ENCODE results near the gene NBEAL2. TPM values are rescaled to one million over a fixed set of nuclear protein-coding genes. Genes with fewer than 3 reads are reported as not detected.

Gene NBEAL2
- total and polyA plus RNA-seq, 7 donors = 5.4 to 13.0 (median 7.4) TPM

- H3K4me1 ChIP-seq = no peaks in the 10 kb centered on the region
- no peaks in the 10 kb centered on the region for H3K36me3 ChIP-seq (ENCODE audit: insufficient read depth in 1 of 2, low read depth in 1 of 2)
- DNase-seq (peak; percentile 67 to 81), ATAC-seq (peak; percentile 40 to 69 (median 44))
- H3K4me3 ChIP-seq = peak overlapping the region; percentile 32
- H3K27me3 ChIP-seq (ENCODE audit: insufficient read depth in 3 of 3, low read length in 2 of 3) = no peaks in the 10 kb centered on the region
- intact Hi-C loops (cut with DNase I) = no loop called here
- H3K9me3 ChIP-seq = no peaks in the 10 kb centered on the region
- TF ChIP-seq CTCF (IDR thresholded peaks at IDR 0.05) = no peak
- WGBS, 3 donors = 56 to 65% (median 58%) methylated on average over 13 to 16 of the region's 16 CpGs
- H3K27ac ChIP-seq = peak overlapping the region; percentile 41
Measured at GRCh38 chr3:46987743-46988401, 8.4 kb downstream of the NBEAL2 start.

GRCh38 chr3:46988616-46989015 is 9.2 kb downstream of the NBEAL2 start:
- ATAC-seq = no peak
- Histone ChIP-seq H3K27ac (no peak overlapping the region), H3K27me3 (ENCODE audit: insufficient read depth in 3 of 3, low read length in 2 of 3) (no peaks in the 10 kb centered on the region), H3K4me3 (no peak overlapping the region), H3K9me3 (no peaks in the 10 kb centered on the region), H3K4me1 (no peaks in the 10 kb centered on the region), H3K36me3 (ENCODE audit: insufficient read depth in 1 of 2, low read depth in 1 of 2) (peaks cover 0 to 4% of the 10 kb centered on the region in 2 donors)
- no peak for TF ChIP-seq CTCF (IDR thresholded peaks at IDR 0.05)
- intact Hi-C loops (cut with DNase I) = no loop called here
- WGBS, 3 donors = 84 to 86% (median 86%) methylated on average over 4 of the region's 4 CpGs
- peak in 1 of 2 donors; percentile 30 for DNase-seq

- ATAC-seq (no peak), DNase-seq (peak in 1 of 2 donors; percentile 47)
- Histone ChIP-seq H3K9me3 (no peaks in the 10 kb centered on the region), H3K4me1 (no peaks in the 10 kb centered on the region), H3K27me3 (ENCODE audit: insufficient read depth in 3 of 3, low read length in 2 of 3) (no peaks in the 10 kb centered on the region), H3K36me3 (ENCODE audit: insufficient read depth in 1 of 2, low read depth in 1 of 2) (peaks cover 0 to 4% of the 10 kb centered on the region in 2 donors), H3K27ac (no peak overlapping the region), H3K4me3 (no peak overlapping the region)
- no peak for TF ChIP-seq CTCF (IDR thresholded peaks at IDR 0.05)
- intact Hi-C loops (cut with DNase I) = no loop called here
- WGBS, 3 donors = 86 to 91% (median 90%) methylated on average over 17 of the region's 17 CpGs
Measured at GRCh38 chr3:46989146-46989810, 9.8 kb downstream of the NBEAL2 start.

GRCh38 chr3:46990573-46991374 is 11.3 kb downstream of the NBEAL2 start:
- DNase-seq (peak in 1 of 2 donors; percentile 61), ATAC-seq (no peak)
- no peaks in the 10 kb centered on the region for H3K9me3 ChIP-seq
- H3K36me3 ChIP-seq (ENCODE audit: insufficient read depth in 1 of 2, low read depth in 1 of 2) = peaks cover 0 to 8% of the 10 kb centered on the region in 2 donors
- TF ChIP-seq CTCF (IDR thresholded peaks at IDR 0.05) = no peak
- H3K27ac ChIP-seq = no peak overlapping the region
- no peaks in the 10 kb centered on the region for H3K27me3 ChIP-seq (ENCODE audit: insufficient read depth in 3 of 3, low read length in 2 of 3)
- H3K4me3 ChIP-seq = no peak overlapping the region
- H3K4me1 ChIP-seq = no peaks in the 10 kb centered on the region
- intact Hi-C loops (cut with DNase I) = loop anchor here in 1 of 2 donors (10.0 kb wide), 1 partner anchor 286 kb away; the partner anchor contains the start of gene TMIE
- WGBS, 3 donors = 74 to 87% (median 76%) methylated on average over 11 of the region's 11 CpGs

All from psoas muscle (tissue), 8 donors.